ENCODE data around the gene SH3BGRL2.
"Not testable (repeated sequence)": the region's sequence is repeated elsewhere in the genome, so short reads cannot be mapped to it uniquely, and the experiment has no call there.

Gene SH3BGRL2

DNA sequence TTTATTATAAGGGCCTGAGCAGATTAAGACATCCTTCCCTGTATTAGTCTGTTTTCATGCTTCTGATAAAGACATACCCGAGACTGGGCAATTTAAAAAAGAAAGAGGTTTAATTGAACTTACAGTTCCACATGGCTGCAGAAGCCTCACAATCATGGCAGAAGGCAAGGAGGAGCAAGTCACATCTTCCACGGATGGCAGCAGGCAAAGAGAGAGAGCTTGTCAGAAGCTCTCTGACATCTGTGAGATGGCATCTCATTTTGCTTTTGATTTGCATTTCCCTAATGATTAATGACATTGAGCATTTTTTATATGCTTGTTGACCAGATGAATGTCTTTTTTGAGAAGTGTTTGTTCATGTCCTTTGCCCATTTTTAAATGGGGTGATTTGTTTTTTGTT, 114.2 kb downstream of the SH3BGRL2 start:
- not testable (repeated sequence) for DNase-seq (ENCODE audit: low read depth)

GRCh38 chr6:79746325-79746724, 115.2 kb downstream of the SH3BGRL2 start:
- not testable (repeated sequence) for DNase-seq (ENCODE audit: low read depth)

GRCh38 chr6:79750806-79751205, 119.7 kb downstream of the SH3BGRL2 start:
- no peak for DNase-seq (ENCODE audit: low read depth)

Measured in stimulated activated CD8-positive, alpha-beta memory T cell treated with anti-CD3 and anti-CD28 coated beads, Interleukin-12 subunit alpha, Interleukin-12 subunit beta, amount 100 ng/mL, for 4 hours (primary cell).